ENCODE results near the gene KLHDC8A. TPM values are rescaled to one million over a fixed set of nuclear protein-coding genes. Genes with fewer than 3 reads are reported as not detected.

The KLHDC8A gene
- total RNA-seq, 2 donors from 2014 or later, result 15.6 TPM; not detected in 1

- Histone ChIP-seq H3K36me3 (no peaks in the 10 kb centered on the region), H3K27ac (no peak overlapping the region), H3K9me3 (no peaks in the 10 kb centered on the region), H3K4me3 (no peak overlapping the region), H3K27me3 (replicated peaks; ENCODE audit: insufficient read depth) (no peaks in the 10 kb centered on the region), H3K4me1 (replicated peaks) (no peaks in the 10 kb centered on the region)
- TF ChIP-seq POLR2A (IDR thresholded peaks at IDR 0.05) (no peak), CTCF (IDR thresholded peaks at IDR 0.05) (no peak), POLR2AphosphoS5 (IDR thresholded peaks at IDR 0.05) (no peak)
- no peak for DNase-seq (ENCODE audit: low spot score)
- WGBS, result 67% methylated on average over 6 of the region's 6 CpGs
- intact Hi-C loops (cut with DNase I), result no loop called here
Observed at GRCh38 chr1:205381305-205381704, 24.6 kb upstream of the KLHDC8A start.

GRCh38 chr1:205380882-205381281, 24.2 kb upstream of the KLHDC8A start:
- Histone ChIP-seq H3K27me3 (replicated peaks; ENCODE audit: insufficient read depth) (no peaks in the 10 kb centered on the region), H3K4me1 (replicated peaks) (no peaks in the 10 kb centered on the region), H3K27ac (no peak overlapping the region), H3K4me3 (no peak overlapping the region), H3K36me3 (no peaks in the 10 kb centered on the region), H3K9me3 (no peaks in the 10 kb centered on the region)
- TF ChIP-seq POLR2AphosphoS5 (IDR thresholded peaks at IDR 0.05) (no peak), POLR2A (IDR thresholded peaks at IDR 0.05) (no peak), CTCF (IDR thresholded peaks at IDR 0.05) (no peak)
- intact Hi-C loops (cut with DNase I), result no loop called here
- WGBS, result 47% methylated on average over 2 of the region's 2 CpGs
- DNase-seq (ENCODE audit: low spot score), result no peak

- H3K36me3 ChIP-seq, result no peaks in the 10 kb centered on the region
- intact Hi-C loops (cut with DNase I), result no loop called here
- H3K4me3 ChIP-seq, result no peak overlapping the region
- no peak for DNase-seq (ENCODE audit: low spot score)
- 81% methylated on average over 8 of the region's 8 CpGs for WGBS
- TF ChIP-seq POLR2A (IDR thresholded peaks at IDR 0.05), result no peak
- no peak for TF ChIP-seq CTCF (IDR thresholded peaks at IDR 0.05)
- TF ChIP-seq POLR2AphosphoS5 (IDR thresholded peaks at IDR 0.05), result no peak
- no peaks in the 10 kb centered on the region for H3K4me1 ChIP-seq (replicated peaks)
- no peaks in the 10 kb centered on the region for H3K27me3 ChIP-seq (replicated peaks; ENCODE audit: insufficient read depth)
- H3K27ac ChIP-seq, result no peak overlapping the region
- no peaks in the 10 kb centered on the region for H3K9me3 ChIP-seq
Observed at GRCh38 chr1:205379056-205379455, 22.3 kb upstream of the KLHDC8A start.

- H3K27me3 ChIP-seq (replicated peaks; ENCODE audit: insufficient read depth), result no peaks in the 10 kb centered on the region
- DNase-seq (ENCODE audit: low spot score), result no peak
- intact Hi-C loops (cut with DNase I), result no loop called here
- no peaks in the 10 kb centered on the region for H3K4me1 ChIP-seq (replicated peaks)
- 96% methylated on average over 3 of the region's 3 CpGs for WGBS
- H3K4me3 ChIP-seq, result no peak overlapping the region
- H3K27ac ChIP-seq, result no peak overlapping the region
- no peaks in the 10 kb centered on the region for H3K36me3 ChIP-seq
- H3K9me3 ChIP-seq, result no peaks in the 10 kb centered on the region
- no peak for TF ChIP-seq CTCF (IDR thresholded peaks at IDR 0.05)
- no peak for TF ChIP-seq POLR2A (IDR thresholded peaks at IDR 0.05)
- no peak for TF ChIP-seq POLR2AphosphoS5 (IDR thresholded peaks at IDR 0.05)
Observed at GRCh38 chr1:205377355-205377754, 20.6 kb upstream of the KLHDC8A start.

GRCh38 chr1:205376739-205377138, 20.0 kb upstream of the KLHDC8A start:
- no peak for TF ChIP-seq POLR2A (IDR thresholded peaks at IDR 0.05)
- TF ChIP-seq POLR2AphosphoS5 (IDR thresholded peaks at IDR 0.05), result no peak
- TF ChIP-seq CTCF (IDR thresholded peaks at IDR 0.05), result no peak
- DNase-seq (ENCODE audit: low spot score), result no peak
- intact Hi-C loops (cut with DNase I), result no loop called here
- Histone ChIP-seq H3K4me1 (replicated peaks) (no peaks in the 10 kb centered on the region), H3K9me3 (no peaks in the 10 kb centered on the region), H3K4me3 (no peak overlapping the region), H3K36me3 (no peaks in the 10 kb centered on the region), H3K27ac (no peak overlapping the region), H3K27me3 (replicated peaks; ENCODE audit: insufficient read depth) (no peaks in the 10 kb centered on the region)
- 57% methylated on average over 4 of the region's 4 CpGs for WGBS

All from prostate gland (tissue), 2 donors.